ENCODE data around the gene MED6. TPM values are rescaled to one million over a fixed set of nuclear protein-coding genes. Genes with fewer than 3 reads are reported as not detected.

The MED6 gene
- 32.8 and 35.8 TPM in 2 replicates for total RNA-seq

GRCh38 chr14:70600382-70601157 lies at the start of gene MED6:
TSS of gene MED6 (minus strand) at chr14:70600655. CDS start at chr14:70600637, 18 bp downstream.
- peak; percentile 95 for DNase-seq

- no peak for DNase-seq
These were observed 49.3 kb upstream of the MED6 start for GRCh38 chr14:70649803-70650202.

- no peak for DNase-seq
These were observed 47.9 kb upstream of the MED6 start for GRCh38 chr14:70648346-70648745.

GRCh38 chr14:70646705-70647104 lies 46.2 kb upstream of the MED6 start:
- DNase-seq: no peak

GRCh38 chr14:70645892-70646291 lies 45.4 kb upstream of the MED6 start:
- DNase-seq: no peak

GRCh38 chr14:70643967-70644366 lies 43.5 kb upstream of the MED6 start:
- DNase-seq: no peak

GRCh38 chr14:70642303-70643235 lies 42.1 kb upstream of the MED6 start:
- DNase-seq: peak; percentile 5

GRCh38 chr14:70641548-70642302 lies 41.3 kb upstream of the MED6 start, which contains the start of gene TTC9:
TSS of gene TTC9 (plus strand) at chr14:70641916. CDS start at chr14:70642130, 214 bp downstream.
- peak; percentile 5 for DNase-seq

- DNase-seq: peak; percentile 29
These were observed 40.6 kb upstream of the MED6 start for GRCh38 chr14:70640938-70641547.

GRCh38 chr14:70638416-70638815 lies 38.0 kb upstream of the MED6 start:
- no peak for DNase-seq

GRCh38 chr14:70635971-70636595 lies 35.6 kb upstream of the MED6 start:
- no peak for DNase-seq

- no peak for DNase-seq
These were observed 31.5 kb upstream of the MED6 start for GRCh38 chr14:70631948-70632347.

- DNase-seq: no peak
These were observed 24.5 kb upstream of the MED6 start for GRCh38 chr14:70624972-70625371.

- DNase-seq: peak; percentile 60
These were observed 21.8 kb upstream of the MED6 start for GRCh38 chr14:70622111-70622712.

- no peak for DNase-seq
These were observed 19.3 kb upstream of the MED6 start for GRCh38 chr14:70619708-70620107.

- no peak for DNase-seq
These were observed 17.9 kb upstream of the MED6 start for GRCh38 chr14:70618314-70618713.

- DNase-seq: no peak
These were observed 16.2 kb upstream of the MED6 start for GRCh38 chr14:70616646-70617045.

- DNase-seq: no peak
These were observed 10.8 kb upstream of the MED6 start for GRCh38 chr14:70611216-70611615.

GRCh38 chr14:70602254-70602653 lies 1.8 kb upstream of the MED6 start:
- no peak for DNase-seq

- DNase-seq: peak; percentile 1
These were observed 707 bp upstream of the MED6 start for GRCh38 chr14:70601162-70601561.

GRCh38 chr14:70599345-70599744 lies 1.1 kb downstream of the MED6 start:
- no peak for DNase-seq

Data from dermis blood vessel endothelial cell (primary cell).